HepG2 (cell line): Measurements from ENCODE around the gene TEX14. TPM values are rescaled to one million over a fixed set of nuclear protein-coding genes. Genes with fewer than 3 reads are reported as not detected.

ENCODE experiments used
- AKNA ChIP-seq: sonication (generic); formaldehyde crosslinking; IDR thresholded peaks from 2 replicates; pipeline ENCODE4 v1.4.0; 2020; ENCODE audit warnings: missing genetic modification reagents, borderline replicate concordance
- DMAP1 ChIP-seq: IDR thresholded peaks from 2 replicates; pipeline ENCODE4 v1.6.1; 2016
- ESRRA ChIP-seq: sonication (generic); formaldehyde crosslinking; IDR thresholded peaks from 2 replicates; pipeline ENCODE4 v1.5.1; 2020; ENCODE audit warnings: mild to moderate bottlenecking, low read depth, missing genetic modification reagents
- HNRNPUL1 ChIP-seq: fragments of 200-400 bp; formaldehyde crosslinking; IDR thresholded peaks from 2 replicates; pipeline ENCODE4 v1.6.1; 2017; ENCODE audit warnings: low read depth, mild to moderate bottlenecking, low read length, moderate library complexity
- NFKBIZ ChIP-seq: IDR thresholded peaks from 2 replicates; pipeline ENCODE4 v1.6.1; 2018; ENCODE audit warnings: missing genetic modification reagents, missing compliant biosample characterization
- ZNF800 ChIP-seq: sonication (generic); formaldehyde crosslinking; IDR thresholded peaks from 2 replicates; pipeline ENCODE4 v1.4.0; 2020; ENCODE audit warnings: missing genetic modification reagents
- polyA plus RNA-seq, 8 experiments: library from polyadenylated mRNA; depleted of rRNA in 3 of 8; stranded (reverse) in 7 of 8; unstranded in 1 of 8; fragments of >200 nt; fragmentation: Illumina TruSeq in 4 of 8; extraction: Trizol in 4 of 8; gene quantifications; 2 replicates each; pipeline versions ENCODE4 v1.2.1 to v1.2.3, GENCODE V29; 2011 to 2016; ENCODE audit warnings: low read depth in 4 of 8, missing spikeins in 1 of 8, mixed read lengths in 1 of 8; ENCODE audit not compliant: insufficient read depth in 1 of 8
- total RNA-seq, 5 experiments: library from RNA; depleted of rRNA; stranded (reverse); fragments of >200 nt; fragmentation: Illumina TruSeq; extraction: Trizol; gene quantifications; 2 replicates each; pipeline ENCODE4 v1.2.3, GENCODE V29; 2016; ENCODE audit warnings: low read depth in 1 of 5
- TF ChIP-seq, protein P1 (sequence below): IDR thresholded peaks from 2 replicates; pipeline ENCODE4 v1.4.0; 2020; ENCODE audit warnings: mild to moderate bottlenecking, missing genetic modification reagents
- TF ChIP-seq, protein P2 (sequence below): IDR thresholded peaks from 2 replicates; pipeline ENCODE4 v1.6.1; 2016; ENCODE audit warnings: low read depth, missing genetic modification reagents, missing compliant biosample characterization
- TF ChIP-seq, protein P3 (sequence below): sonication (generic); formaldehyde crosslinking; IDR thresholded peaks from 2 replicates; pipeline ENCODE4 v1.4.0; 2020; ENCODE audit warnings: missing genetic modification reagents, borderline replicate concordance

The TEX14 gene
- total and polyA plus RNA-seq, 2 of the 13 experiments (the other 11 are each of a cell fraction or from before 2014, with no cell fraction given): 0.04 to 0.07 TPM

- TF ChIP-seq ZNF800 (CRISPR knock-in tag) (no peak), NFKBIZ (CRISPR knock-in tag) (no peak), ESRRA (CRISPR knock-in tag) (0 out of 2 replicates have a peak, but pooled peaks have one; percentile 32), AKNA (CRISPR knock-in tag) (no peak), DMAP1 (CRISPR knock-in tag) (no peak), HNRNPUL1 (peak; percentile 52; the same call in 1 of the 2 replicates)
- TF ChIP-seq, protein P1, sequence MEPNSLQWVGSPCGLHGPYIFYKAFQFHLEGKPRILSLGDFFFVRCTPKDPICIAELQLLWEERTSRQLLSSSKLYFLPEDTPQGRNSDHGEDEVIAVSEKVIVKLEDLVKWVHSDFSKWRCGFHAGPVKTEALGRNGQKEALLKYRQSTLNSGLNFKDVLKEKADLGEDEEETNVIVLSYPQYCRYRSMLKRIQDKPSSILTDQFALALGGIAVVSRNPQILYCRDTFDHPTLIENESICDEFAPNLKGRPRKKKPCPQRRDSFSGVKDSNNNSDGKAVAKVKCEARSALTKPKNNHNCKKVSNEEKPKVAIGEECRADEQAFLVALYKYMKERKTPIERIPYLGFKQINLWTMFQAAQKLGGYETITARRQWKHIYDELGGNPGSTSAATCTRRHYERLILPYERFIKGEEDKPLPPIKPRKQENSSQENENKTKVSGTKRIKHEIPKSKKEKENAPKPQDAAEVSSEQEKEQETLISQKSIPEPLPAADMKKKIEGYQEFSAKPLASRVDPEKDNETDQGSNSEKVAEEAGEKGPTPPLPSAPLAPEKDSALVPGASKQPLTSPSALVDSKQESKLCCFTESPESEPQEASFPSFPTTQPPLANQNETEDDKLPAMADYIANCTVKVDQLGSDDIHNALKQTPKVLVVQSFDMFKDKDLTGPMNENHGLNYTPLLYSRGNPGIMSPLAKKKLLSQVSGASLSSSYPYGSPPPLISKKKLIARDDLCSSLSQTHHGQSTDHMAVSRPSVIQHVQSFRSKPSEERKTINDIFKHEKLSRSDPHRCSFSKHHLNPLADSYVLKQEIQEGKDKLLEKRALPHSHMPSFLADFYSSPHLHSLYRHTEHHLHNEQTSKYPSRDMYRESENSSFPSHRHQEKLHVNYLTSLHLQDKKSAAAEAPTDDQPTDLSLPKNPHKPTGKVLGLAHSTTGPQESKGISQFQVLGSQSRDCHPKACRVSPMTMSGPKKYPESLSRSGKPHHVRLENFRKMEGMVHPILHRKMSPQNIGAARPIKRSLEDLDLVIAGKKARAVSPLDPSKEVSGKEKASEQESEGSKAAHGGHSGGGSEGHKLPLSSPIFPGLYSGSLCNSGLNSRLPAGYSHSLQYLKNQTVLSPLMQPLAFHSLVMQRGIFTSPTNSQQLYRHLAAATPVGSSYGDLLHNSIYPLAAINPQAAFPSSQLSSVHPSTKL: peak; percentile 65; the same call in 1 of the 2 replicates
- TF ChIP-seq, protein P2, sequence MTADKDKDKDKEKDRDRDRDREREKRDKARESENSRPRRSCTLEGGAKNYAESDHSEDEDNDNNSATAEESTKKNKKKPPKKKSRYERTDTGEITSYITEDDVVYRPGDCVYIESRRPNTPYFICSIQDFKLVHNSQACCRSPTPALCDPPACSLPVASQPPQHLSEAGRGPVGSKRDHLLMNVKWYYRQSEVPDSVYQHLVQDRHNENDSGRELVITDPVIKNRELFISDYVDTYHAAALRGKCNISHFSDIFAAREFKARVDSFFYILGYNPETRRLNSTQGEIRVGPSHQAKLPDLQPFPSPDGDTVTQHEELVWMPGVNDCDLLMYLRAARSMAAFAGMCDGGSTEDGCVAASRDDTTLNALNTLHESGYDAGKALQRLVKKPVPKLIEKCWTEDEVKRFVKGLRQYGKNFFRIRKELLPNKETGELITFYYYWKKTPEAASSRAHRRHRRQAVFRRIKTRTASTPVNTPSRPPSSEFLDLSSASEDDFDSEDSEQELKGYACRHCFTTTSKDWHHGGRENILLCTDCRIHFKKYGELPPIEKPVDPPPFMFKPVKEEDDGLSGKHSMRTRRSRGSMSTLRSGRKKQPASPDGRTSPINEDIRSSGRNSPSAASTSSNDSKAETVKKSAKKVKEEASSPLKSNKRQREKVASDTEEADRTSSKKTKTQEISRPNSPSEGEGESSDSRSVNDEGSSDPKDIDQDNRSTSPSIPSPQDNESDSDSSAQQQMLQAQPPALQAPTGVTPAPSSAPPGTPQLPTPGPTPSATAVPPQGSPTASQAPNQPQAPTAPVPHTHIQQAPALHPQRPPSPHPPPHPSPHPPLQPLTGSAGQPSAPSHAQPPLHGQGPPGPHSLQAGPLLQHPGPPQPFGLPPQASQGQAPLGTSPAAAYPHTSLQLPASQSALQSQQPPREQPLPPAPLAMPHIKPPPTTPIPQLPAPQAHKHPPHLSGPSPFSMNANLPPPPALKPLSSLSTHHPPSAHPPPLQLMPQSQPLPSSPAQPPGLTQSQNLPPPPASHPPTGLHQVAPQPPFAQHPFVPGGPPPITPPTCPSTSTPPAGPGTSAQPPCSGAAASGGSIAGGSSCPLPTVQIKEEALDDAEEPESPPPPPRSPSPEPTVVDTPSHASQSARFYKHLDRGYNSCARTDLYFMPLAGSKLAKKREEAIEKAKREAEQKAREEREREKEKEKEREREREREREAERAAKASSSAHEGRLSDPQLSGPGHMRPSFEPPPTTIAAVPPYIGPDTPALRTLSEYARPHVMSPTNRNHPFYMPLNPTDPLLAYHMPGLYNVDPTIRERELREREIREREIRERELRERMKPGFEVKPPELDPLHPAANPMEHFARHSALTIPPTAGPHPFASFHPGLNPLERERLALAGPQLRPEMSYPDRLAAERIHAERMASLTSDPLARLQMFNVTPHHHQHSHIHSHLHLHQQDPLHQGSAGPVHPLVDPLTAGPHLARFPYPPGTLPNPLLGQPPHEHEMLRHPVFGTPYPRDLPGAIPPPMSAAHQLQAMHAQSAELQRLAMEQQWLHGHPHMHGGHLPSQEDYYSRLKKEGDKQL (CRISPR knock-in tag): no peak
- TF ChIP-seq, protein P3, sequence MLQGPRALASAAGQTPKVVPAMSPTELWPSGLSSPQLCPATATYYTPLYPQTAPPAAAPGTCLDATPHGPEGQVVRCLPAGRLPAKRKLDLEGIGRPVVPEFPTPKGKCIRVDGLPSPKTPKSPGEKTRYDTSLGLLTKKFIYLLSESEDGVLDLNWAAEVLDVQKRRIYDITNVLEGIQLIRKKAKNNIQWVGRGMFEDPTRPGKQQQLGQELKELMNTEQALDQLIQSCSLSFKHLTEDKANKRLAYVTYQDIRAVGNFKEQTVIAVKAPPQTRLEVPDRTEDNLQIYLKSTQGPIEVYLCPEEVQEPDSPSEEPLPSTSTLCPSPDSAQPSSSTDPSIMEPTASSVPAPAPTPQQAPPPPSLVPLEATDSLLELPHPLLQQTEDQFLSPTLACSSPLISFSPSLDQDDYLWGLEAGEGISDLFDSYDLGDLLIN (CRISPR knock-in tag): no peak
Observed at GRCh38 chr17:58576679-58577367, 115.0 kb downstream of the TEX14 start (continued).
